Upper lobe of left lung (tissue), 4 donors: ENCODE measurements around the gene HLA-B.

Experiments used
- CTCF ChIP-seq, 6 experiments: fragments of 450-650 bp in 4 of 6; fragments of 200-600 bp in 2 of 6; sonication (generic) in 2 of 6; IDR thresholded peaks; one replicate each; pipeline ENCODE4 v1.5.1; 2016 to 2019; ENCODE audit warnings: antibody characterized with exemption in 6 of 6
- EP300 ChIP-seq, 4 donors: sonication (generic); formaldehyde crosslinking; IDR thresholded peaks; one replicate each; pipeline ENCODE4 v1.5.1; 2017; ENCODE audit warnings: antibody characterized with exemption in 4 of 4, control low read depth in 2 of 4
- POLR2A ChIP-seq, 4 donors: fragments of 450-650 bp; IDR thresholded peaks; one replicate each; pipeline ENCODE4 v1.5.1; 2016 to 2017; ENCODE audit warnings: antibody characterized with exemption in 4 of 4, mild to moderate bottlenecking in 2 of 4
- POLR2AphosphoS5 ChIP-seq, 2 donors: sonication (generic); formaldehyde crosslinking; IDR thresholded peaks; one replicate each; pipeline ENCODE4 v1.5.1; 2017; ENCODE audit warnings: antibody characterized with exemption in 2 of 2

GRCh38 chr6:31377029-31377428 is 20.1 kb upstream of the HLA-B start:
- TF ChIP-seq CTCF (IDR thresholded peaks at IDR 0.05) (no peak), POLR2AphosphoS5 (IDR thresholded peaks at IDR 0.05) (no peak), POLR2A (IDR thresholded peaks at IDR 0.05) (no peak), EP300 (IDR thresholded peaks at IDR 0.05) (no peak)
